OCI-LY1 (cell line): ENCODE data around the gene PROSER1.

Experiments used
- EZH2 ChIP-seq: fragments of 200-600 bp; sonication (generic), shearing (Covaris generic); IDR thresholded peaks from 2 replicates; pipeline ENCODE4 v1.8.0; 2017; ENCODE audit warnings: borderline replicate concordance, mixed run types, mild to moderate bottlenecking, antibody characterized with exemption, low read length, moderate library complexity, mixed read lengths
- TF ChIP-seq, protein P1 (sequence below): fragments of 200-600 bp; sonication (generic), shearing (Covaris generic); IDR thresholded peaks from 2 replicates; pipeline ENCODE4 v1.5.1; 2017; ENCODE audit warnings: mild to moderate bottlenecking, antibody characterized with exemption, low read length, moderate library complexity, mixed read lengths

DNA sequence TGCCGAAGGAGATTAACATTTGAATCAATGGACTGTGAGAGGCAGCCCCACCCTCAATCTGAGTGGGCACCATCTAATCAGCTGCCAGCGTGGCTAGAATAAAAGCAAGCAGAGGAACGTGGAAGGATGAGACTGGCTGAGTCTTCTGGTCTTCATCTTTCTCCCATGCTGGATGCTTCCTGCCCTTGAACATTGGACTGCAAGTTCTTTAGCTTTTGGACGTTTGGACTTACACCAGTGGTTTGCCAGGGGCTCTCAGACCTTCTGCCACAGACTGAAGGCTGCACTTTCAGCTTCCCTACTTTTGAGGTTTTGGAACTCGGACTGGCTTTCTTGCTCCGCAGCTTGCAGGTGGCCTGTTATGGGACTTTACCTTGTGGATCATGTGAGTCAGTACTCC, 15.1 kb upstream of the PROSER1 start:
- TF ChIP-seq, protein P1, sequence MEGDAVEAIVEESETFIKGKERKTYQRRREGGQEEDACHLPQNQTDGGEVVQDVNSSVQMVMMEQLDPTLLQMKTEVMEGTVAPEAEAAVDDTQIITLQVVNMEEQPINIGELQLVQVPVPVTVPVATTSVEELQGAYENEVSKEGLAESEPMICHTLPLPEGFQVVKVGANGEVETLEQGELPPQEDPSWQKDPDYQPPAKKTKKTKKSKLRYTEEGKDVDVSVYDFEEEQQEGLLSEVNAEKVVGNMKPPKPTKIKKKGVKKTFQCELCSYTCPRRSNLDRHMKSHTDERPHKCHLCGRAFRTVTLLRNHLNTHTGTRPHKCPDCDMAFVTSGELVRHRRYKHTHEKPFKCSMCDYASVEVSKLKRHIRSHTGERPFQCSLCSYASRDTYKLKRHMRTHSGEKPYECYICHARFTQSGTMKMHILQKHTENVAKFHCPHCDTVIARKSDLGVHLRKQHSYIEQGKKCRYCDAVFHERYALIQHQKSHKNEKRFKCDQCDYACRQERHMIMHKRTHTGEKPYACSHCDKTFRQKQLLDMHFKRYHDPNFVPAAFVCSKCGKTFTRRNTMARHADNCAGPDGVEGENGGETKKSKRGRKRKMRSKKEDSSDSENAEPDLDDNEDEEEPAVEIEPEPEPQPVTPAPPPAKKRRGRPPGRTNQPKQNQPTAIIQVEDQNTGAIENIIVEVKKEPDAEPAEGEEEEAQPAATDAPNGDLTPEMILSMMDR: no peak
- no peak for TF ChIP-seq EZH2
